SU-DHL-6 (cell line): ENCODE measurements around the gene RASGRP3.

Experiments
- H2AFZ ChIP-seq: fragments of 200-600 bp; sonication (generic); 2 replicates; pipeline ENCODE4 v1.6.1; 2014; ENCODE audit warnings: low read depth, mild to moderate bottlenecking, moderate library complexity, mixed read lengths, antibody characterized with exemption, low read length; ENCODE audit not compliant: severe bottlenecking
- H3F3A ChIP-seq: fragments of 200-600 bp; shearing (Covaris generic); 2 replicates; pipeline ENCODE4 v1.6.0; 2016; ENCODE audit warnings: antibody characterized with exemption, mild to moderate bottlenecking; ENCODE audit not compliant: insufficient read depth
- H3K27ac ChIP-seq: fragments of 200-600 bp; sonication (generic); 2 replicates; pipeline ENCODE4 v1.5.1; 2016; ENCODE audit warnings: low read depth, mild to moderate bottlenecking, low read length, moderate library complexity, mixed read lengths
- H3K27me3 ChIP-seq: fragments of 200-600 bp; sonication (generic), shearing (Covaris generic); 2 replicates; pipeline ENCODE4 v1.6.0; 2014; ENCODE audit warnings: mild to moderate bottlenecking, low read length
- H3K36me3 ChIP-seq: fragments of 200-600 bp; sonication (generic); 2 replicates; pipeline ENCODE4 v1.6.1; 2014; ENCODE audit warnings: mild to moderate bottlenecking, low read length, mixed read lengths
- H3K4me2 ChIP-seq: fragments of 300-600, 200-600 bp; shearing (Covaris generic), sonication (generic); 2 replicates; pipeline ENCODE4 v1.6.0; 2014; ENCODE audit warnings: low read length, low read depth, mild to moderate bottlenecking; ENCODE audit not compliant: poor library complexity, severe bottlenecking
- H3K4me3 ChIP-seq: fragments of 200-600 bp; sonication (generic); 2 replicates; pipeline ENCODE4 v1.5.1; 2014; ENCODE audit warnings: antibody characterized with exemption, low read length, mild to moderate bottlenecking, mixed read lengths; ENCODE audit not compliant: insufficient read depth, poor library complexity, severe bottlenecking
- H3K79me2 ChIP-seq: fragments of 200-600 bp; sonication (generic); 2 replicates; pipeline ENCODE4 v1.6.1; 2014; ENCODE audit warnings: mild to moderate bottlenecking, low read length, moderate library complexity; ENCODE audit not compliant: insufficient read depth
- H3K9ac ChIP-seq: fragments of 200-600 bp; sonication (generic); 2 replicates; pipeline ENCODE4 v1.7.0; 2014; ENCODE audit warnings: mild to moderate bottlenecking, low read length
- H3K9me2 ChIP-seq: fragments of 200-600 bp; sonication (generic); replicated peaks from 2 replicates; pipeline ENCODE4 v1.6.1; 2014; ENCODE audit warnings: low read length; ENCODE audit not compliant: insufficient read depth
- H3K9me3 ChIP-seq: fragments of 200-600 bp; sonication (generic); 2 replicates; pipeline ENCODE4 v1.6.1; 2014; ENCODE audit warnings: low read length, mixed read lengths; ENCODE audit not compliant: insufficient read depth
- H4K20me1 ChIP-seq: fragments of 200-600 bp; sonication (generic); 2 replicates; pipeline ENCODE4 v1.6.1; 2014; ENCODE audit warnings: low read depth, mild to moderate bottlenecking, antibody characterized with exemption, low read length, moderate library complexity, mixed read lengths
- CTCF ChIP-seq: fragments of 200-600 bp; sonication (generic); IDR thresholded peaks from one replicate; pipeline ENCODE4 v1.5.1; 2017; ENCODE audit warnings: antibody characterized with exemption, mild to moderate bottlenecking, low read length, moderate library complexity; ENCODE audit not compliant: insufficient read depth, poor library complexity, severe bottlenecking
- EZH2phosphoT487 ChIP-seq: fragments of 200-600 bp; sonication (generic), shearing (Covaris generic); conservative IDR thresholded peaks from 2 replicates; pipeline ENCODE4 v1.6.1; 2018; ENCODE audit warnings: mild to moderate bottlenecking, antibody characterized with exemption, low read length, moderate library complexity, mixed read lengths

Gene RASGRP3

GRCh38 chr2:33496150-33496549 is 19.7 kb downstream of the RASGRP3 start:
- Histone ChIP-seq H3K4me3 (peak overlapping the region; percentile 24), H3K27ac (peak overlapping the region; percentile 97), H3F3A (peaks cover 96% of the 10 kb centered on the region), H3K9ac (peak overlapping the region; percentile 63), H3K9me2 (no peaks in the 10 kb centered on the region), H4K20me1 (no peaks in the 10 kb centered on the region), H3K36me3 (peaks cover 20% of the 10 kb centered on the region), H2AFZ (no peak overlapping the region), H3K79me2 (peaks cover 99% of the 10 kb centered on the region), H3K9me3 (no peaks in the 10 kb centered on the region), H3K27me3 (no peaks in the 10 kb centered on the region), H3K4me2 (peak overlapping the region; percentile 75)
- TF ChIP-seq EZH2phosphoT487: no peak
- no peak for TF ChIP-seq CTCF

DNA sequence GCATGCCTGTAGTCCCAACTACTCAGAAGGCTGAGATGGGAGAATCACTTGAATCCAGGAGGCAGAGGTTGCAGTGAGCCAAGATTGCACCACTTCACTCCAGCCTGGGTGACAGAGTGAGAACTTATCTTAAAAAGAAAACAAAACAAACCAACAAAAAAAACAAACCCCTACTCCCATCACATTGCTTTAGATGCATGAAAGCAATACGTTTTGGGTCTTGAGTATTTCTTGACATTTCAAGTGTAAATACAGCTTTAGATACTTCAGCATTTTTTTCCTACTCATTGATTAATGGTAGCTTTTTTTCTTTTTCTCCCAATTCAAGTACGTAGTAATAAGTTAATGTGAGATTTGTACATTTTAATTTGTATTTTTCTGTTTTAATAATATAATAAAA is 20.3 kb downstream of the RASGRP3 start:
- peak overlapping the region; percentile 75 for H3K4me2 ChIP-seq
- H3K9me2 ChIP-seq: no peaks in the 10 kb centered on the region
- H3K9me3 ChIP-seq: no peaks in the 10 kb centered on the region
- no peak overlapping the region for H2AFZ ChIP-seq
- peak overlapping the region; percentile 97 for H3K27ac ChIP-seq
- peaks cover 99% of the 10 kb centered on the region for H3K79me2 ChIP-seq
- H3F3A ChIP-seq: peaks cover 96% of the 10 kb centered on the region
- H4K20me1 ChIP-seq: no peaks in the 10 kb centered on the region
- TF ChIP-seq EZH2phosphoT487: no peak
- H3K9ac ChIP-seq: peak overlapping the region; percentile 63
- H3K4me3 ChIP-seq: peak overlapping the region; percentile 24
- H3K27me3 ChIP-seq: no peaks in the 10 kb centered on the region
- peaks cover 20% of the 10 kb centered on the region for H3K36me3 ChIP-seq

DNA sequence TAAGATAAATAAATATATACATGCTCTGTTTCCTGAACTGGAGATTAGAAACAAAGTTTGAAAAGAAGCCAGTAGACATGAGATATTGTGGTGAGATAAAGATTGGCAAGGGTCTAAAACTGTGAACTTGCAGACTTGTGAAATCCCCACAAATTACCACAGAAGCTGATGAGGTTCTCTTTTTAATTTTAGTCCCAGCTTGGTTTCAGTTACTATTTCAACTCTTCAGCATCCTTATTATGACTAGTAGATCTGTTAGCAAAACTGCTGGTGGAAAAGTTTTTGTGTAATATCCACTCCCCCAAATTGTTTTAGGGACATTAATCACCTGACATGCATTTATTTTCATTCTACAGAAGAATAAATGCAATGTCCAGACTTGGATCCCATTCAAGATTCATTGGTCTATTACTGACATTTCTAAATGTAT is 20.8 kb downstream of the RASGRP3 start:
- Histone ChIP-seq H3F3A (peaks cover 96% of the 10 kb centered on the region), H3K27me3 (no peaks in the 10 kb centered on the region), H2AFZ (no peak overlapping the region), H3K4me2 (peak overlapping the region; percentile 75), H3K27ac (peak overlapping the region; percentile 97), H4K20me1 (no peaks in the 10 kb centered on the region), H3K79me2 (peaks cover 99% of the 10 kb centered on the region), H3K4me3 (peak overlapping the region; percentile 24), H3K9ac (peak overlapping the region; percentile 63), H3K36me3 (peaks cover 20% of the 10 kb centered on the region), H3K9me3 (no peaks in the 10 kb centered on the region), H3K9me2 (no peaks in the 10 kb centered on the region)
- TF ChIP-seq EZH2phosphoT487 (no peak), CTCF (no peak)

GRCh38 chr2:33498291-33498956 is 22.0 kb downstream of the RASGRP3 start:
- Histone ChIP-seq H3K79me2 (peaks cover 99% of the 10 kb centered on the region), H3K27ac (peak overlapping the region; percentile 97), H3F3A (peaks cover 95% of the 10 kb centered on the region), H2AFZ (no peak overlapping the region), H3K4me3 (peak overlapping the region; percentile 16), H3K4me2 (peak overlapping the region; percentile 75), H3K9ac (peak overlapping the region; percentile 52), H3K9me3 (no peaks in the 10 kb centered on the region), H3K9me2 (no peaks in the 10 kb centered on the region), H4K20me1 (no peaks in the 10 kb centered on the region), H3K36me3 (peaks cover 28% of the 10 kb centered on the region), H3K27me3 (no peaks in the 10 kb centered on the region)
- TF ChIP-seq CTCF (no peak), EZH2phosphoT487 (no peak)
